Skin of body (tissue), 2 donors: ENCODE data around the gene RALA. TPM values are rescaled to one million over a fixed set of nuclear protein-coding genes. Genes with fewer than 3 reads are reported as not detected.

Experiments
- DNase-seq: peaks from one replicate; lab custom pipeline; 2025; lab: John Stamatoyannopoulos, UW
- total RNA-seq: library from RNA; depleted of rRNA; stranded (reverse); fragments of >200 nt; gene quantifications from one replicate; pipeline ENCODE4 v1.2.3, GENCODE V29; 2014

RALA gene
- total RNA-seq, 1 donor from 2014 or later: 26.9 TPM

DNA sequence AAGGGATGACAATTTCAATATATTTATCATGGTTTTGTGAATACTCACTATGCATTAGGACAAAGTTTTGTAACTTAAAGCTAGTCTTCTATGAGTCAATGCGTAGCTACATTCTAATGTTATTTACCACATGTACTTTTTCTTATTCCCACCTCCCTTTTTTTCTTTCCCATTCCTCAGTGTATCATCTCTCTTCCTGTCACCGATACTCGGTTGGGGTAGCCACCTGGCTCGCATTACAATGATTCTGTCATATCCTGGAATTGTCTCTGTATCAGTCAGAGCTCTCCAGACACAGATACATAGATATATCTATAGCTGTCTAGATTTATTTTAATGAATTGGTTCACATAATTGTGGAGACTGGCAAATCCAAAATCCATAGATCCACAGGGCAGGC lies 9.8 kb upstream of the RALA start:
- no peak for DNase-seq

DNA sequence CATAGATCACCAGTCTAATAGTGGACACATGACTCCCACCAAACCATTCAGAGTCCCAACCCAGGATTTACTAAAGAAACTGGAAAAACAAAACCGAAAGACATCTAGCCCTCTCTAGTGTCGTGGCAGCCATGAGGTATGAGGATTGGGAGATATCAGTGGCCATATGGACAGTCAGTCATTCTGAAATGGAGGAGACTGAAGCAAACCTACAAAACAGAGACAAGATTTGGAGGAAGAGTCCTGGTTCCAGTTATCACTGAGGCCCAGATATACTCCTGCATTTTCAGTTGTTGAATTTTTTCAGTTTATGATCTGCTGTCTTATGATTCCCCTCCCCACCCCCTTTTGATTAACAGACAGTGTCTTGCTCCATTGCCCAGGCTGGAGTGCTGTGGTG lies 9.1 kb upstream of the RALA start:
- DNase-seq: no peak

DNA sequence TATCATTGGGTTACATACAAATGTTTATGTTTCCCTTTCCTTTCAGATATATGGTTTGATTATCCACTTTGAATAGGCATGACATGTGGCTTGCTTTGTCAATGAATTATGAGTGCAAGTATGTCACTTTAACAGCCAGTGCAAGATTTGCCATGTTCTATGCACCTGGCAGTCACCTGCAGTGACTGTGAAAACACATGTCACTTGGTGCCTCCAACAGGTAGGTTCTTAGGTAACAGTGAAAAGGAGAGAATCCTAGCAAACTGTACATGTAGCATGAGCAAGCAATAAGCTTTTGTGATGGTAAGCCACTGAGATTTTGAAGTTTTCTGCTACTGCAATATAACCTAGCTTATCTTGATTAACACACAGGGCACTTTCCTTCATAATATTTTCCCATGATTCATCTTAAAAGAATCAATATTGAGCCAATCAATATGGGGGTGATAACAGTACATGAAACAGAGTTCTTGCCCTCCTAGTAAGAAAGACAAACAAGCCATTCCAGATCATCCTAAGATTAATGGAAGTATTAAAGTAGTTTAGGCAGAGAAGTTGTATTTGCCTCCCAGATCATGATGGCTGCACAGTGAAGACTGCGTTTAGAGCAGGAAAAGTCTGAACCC lies 7.9 kb upstream of the RALA start:
- DNase-seq: no peak

DNA sequence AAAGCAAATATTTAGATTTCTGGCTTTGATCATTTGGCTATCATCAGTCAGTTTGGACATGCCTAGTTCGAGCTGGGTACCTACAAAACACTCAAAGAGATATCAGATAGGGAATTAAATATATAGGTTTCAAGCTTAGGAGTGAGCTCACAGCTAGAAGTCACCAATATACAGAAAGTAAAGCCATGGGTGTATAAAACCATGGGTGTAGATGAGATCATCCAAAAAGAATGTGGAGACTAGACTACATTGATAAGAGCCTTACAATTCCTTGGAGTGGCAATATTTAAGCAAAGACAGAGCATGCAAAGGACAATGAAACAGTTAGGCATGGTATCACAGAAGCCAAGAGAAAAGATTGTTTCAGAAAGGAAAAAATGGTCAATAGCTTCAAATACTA lies 7.2 kb upstream of the RALA start:
- DNase-seq: no peak

DNA sequence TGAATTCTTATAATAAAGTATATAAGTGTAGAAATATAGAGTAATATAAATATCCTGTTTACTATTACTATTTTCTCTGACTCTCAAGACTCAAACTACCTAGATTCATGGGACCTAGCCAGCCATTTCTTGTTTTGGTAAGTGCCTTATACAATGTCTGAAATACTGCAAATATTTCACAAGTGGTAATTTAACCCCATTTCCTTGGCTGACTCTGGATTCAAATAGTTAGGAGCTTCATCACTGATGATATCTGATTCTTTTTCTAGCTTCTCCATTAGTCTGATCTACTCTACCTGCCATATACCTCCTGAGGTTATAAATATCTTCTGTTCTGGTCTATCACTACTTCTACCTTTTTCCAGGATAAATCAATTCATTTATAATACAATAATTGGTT lies 6.4 kb upstream of the RALA start:
- DNase-seq: no peak

DNA sequence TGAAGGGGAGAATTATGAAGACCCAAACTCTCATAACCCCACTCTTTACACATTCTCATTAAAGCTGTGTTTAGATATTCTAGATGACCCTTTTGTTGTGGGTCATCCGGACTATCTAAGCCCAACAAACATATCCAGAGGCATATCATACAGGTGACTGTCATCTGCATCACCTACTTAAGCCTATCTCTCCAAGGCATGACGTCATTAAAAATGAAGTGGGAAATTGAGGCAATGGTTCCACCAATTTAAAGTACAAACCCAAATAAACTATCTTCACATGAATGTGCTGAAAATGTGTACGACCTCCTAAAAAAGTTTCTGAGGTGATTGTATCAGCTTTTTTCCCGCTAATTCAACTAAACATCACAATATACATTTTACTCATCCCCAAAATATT lies 4.5 kb upstream of the RALA start:
- no peak for DNase-seq

DNA sequence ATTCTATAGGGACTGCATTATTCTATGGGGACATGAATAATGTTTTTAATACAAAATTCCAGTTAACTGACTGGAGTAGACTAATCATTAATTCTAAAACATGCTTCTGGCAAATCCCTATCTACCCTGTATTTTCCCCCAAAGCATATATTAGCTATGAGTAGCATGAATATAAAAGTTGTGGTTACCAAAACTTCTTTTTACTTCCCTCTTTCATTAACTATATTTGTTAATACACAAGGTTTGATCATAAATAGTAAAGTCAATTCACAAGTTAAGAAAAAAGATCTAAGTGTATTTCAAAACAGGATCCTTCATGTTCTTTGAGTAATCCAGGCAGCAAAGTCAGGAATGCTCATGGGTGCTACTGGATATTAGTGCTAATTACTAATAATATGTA lies 2.9 kb upstream of the RALA start:
- no peak for DNase-seq

DNA sequence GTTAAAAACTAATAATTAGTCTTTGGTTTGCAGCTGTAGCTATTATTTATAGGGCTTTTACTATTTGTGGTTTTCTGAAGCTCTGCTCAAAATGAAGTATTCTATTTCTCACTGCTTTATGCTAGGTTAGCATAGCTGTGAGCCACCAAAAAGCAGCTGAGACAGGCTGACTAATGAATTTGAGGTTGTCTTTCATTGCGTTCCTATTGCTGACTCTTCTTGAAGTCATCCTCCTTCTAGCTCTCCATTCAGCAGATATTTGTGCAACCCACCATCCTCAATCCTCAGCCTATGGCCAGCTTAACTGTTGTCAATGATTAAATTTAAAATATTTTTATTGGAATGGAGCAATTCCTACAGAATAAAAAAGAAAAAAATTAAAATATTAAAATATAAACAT lies 2.1 kb upstream of the RALA start:
- no peak for DNase-seq

DNA sequence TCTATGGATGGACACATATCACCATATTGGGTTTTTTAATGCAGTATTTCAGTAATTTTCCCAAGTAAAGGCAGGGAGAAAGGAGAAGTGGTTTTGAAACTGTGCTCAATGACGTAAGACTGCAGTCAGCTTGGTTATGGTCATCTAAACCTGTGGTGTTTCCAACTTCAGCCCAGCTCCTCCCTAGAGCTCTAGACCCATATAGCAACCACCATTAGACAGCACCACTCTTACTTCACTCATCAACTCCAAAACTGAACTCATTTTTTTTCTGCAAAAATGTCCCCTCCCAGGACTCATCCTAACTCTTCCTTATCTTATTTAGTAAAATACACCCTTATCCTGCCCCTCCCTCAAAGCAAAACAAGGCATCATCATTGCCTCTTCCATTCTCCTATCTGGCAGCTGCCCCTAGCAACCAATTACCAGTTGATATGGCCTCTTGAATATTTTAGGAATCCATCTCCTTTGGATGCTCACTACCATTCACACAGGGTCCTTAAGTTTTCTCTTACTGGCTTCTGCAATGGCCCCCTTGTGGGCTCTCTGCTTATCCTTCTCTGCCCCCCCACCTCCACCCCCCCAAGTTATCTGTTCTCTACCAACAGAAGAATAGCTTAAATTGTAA lies 1.5 kb upstream of the RALA start:
- DNase-seq: no peak

DNA sequence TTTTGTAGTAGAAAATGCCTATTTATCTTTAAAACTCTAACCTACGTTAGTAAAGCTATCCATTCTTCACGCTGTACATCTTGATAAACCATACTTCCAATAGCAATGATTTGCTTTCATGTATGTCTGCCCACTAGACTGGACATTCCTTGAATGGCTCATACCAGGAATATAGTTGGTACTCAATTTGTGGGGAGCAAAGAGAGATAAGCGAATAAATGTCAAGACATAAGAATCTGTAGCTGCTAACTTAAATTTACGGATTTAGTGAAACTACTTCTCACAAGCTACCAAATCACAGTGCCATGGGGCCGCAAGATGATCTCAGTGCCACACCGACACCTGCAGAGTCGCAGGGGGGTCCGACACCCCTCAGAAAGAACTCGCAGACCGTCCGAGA lies 763 bp upstream of the RALA start:
- no peak for DNase-seq

DNA sequence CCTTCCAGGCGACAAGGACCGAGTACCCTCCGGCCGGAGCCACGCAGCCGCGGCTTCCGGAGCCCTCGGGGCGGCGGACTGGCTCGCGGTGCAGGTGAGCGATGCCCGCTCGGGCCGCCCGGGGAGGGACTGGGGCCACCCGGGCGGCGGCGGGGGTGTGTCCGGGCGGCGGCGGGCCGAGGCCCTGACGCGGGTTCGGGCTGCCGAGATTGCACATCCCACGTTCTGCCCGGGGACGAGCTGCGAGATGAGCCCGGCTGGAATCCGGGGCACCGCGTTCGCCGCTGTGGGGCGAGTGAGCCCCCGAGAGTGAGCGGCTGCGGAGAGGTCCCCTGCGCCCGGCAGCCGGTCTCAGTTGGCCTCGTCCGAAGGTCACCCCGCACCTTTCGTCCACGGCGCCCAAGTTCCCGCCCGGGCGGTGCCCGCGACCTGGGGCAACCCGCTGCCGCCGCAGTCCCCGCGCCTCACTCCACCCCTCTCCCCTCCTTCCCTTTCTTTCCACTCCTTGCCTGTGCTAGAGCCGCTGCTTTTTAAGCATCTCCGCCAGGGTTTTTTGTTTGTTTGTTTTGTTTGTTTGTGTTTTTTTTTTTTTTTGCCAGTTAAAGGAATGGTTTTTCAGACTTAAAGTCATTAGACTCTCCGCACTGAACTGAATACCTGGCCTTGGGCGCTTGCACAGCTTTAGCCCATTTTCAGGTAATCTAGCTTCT lies 515 bp downstream of the RALA start:
- DNase-seq: no peak

DNA sequence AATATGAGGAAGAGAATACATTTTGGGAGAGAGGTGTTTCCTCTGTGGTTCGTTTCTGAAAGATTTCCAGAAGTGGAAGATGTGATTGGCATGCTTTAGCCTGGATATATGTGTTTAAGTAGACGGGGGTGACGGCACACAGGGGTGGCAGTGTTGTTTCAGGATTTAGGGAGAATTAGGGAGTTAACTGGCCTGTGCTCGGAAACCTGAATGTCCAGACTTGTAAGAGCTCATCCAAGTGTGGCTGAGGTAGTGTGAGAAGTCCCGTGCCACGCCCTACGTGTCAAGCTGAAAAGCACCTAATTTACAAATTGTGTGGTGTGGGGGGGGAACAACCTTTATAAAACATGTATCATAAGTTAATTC lies 1.1 kb downstream of the RALA start:
- peak; percentile 43 for DNase-seq

DNA sequence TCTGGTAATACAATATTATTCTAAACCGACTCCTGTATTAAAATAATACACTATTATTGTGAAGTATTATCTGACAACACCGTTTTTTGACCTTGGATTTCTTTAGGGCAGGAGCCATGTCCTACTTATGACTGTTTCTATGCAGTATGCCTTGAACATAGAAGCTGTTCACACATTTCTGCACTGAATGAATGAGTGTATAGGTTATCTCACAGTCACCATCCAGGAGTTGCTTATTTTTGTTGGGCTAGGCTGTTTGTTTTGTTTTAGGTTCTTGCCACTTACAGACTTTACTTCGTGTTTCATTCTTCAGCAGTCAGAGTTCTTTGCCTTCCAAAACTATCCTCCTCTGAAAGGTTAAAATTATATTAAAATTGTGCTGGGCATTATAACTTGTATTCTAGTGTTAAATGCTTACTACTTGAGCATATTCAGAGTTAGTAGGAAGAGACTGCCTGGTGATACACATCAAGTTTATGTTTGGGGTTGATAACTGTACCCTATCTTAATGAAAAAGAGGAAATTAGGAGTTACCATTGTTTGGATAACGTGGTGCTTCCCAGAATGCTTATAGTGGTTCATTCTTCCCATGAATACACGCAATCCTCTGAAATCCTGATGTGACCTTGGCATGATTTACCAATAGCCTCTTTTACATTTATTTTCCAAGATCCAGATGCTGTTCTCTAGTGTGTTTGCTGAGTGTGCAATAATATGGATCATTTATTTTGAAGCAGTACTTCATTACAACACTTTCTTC lies 1.7 kb downstream of the RALA start:
- DNase-seq: peak; percentile 82

DNA sequence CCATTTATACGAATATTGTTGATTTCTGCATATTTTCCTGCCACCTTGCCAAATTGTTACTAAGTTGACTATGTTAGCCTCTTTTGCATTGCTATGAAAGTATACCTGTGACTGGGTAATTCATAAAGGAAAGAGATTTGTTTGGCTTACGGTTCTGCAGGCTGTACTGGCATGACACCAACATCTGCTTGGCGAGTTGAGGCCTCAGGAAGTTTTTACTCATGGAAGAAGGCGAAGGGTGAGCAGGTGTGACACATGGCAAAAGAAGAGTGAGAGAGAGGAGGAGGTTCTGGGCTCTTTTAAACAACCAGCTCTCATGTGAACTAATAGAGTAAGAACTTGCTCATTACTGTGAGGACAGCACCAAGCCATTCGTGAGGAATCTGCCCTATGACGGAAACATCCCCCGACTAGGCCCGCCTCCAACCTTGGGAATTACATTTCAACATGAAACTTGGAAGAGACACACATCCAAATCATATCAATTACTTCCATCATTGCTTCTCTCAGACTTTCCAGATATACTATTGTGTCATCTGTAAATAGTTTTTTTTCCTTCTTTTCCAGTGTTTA lies 8.4 kb downstream of the RALA start:
- peak; percentile 82 for DNase-seq

DNA sequence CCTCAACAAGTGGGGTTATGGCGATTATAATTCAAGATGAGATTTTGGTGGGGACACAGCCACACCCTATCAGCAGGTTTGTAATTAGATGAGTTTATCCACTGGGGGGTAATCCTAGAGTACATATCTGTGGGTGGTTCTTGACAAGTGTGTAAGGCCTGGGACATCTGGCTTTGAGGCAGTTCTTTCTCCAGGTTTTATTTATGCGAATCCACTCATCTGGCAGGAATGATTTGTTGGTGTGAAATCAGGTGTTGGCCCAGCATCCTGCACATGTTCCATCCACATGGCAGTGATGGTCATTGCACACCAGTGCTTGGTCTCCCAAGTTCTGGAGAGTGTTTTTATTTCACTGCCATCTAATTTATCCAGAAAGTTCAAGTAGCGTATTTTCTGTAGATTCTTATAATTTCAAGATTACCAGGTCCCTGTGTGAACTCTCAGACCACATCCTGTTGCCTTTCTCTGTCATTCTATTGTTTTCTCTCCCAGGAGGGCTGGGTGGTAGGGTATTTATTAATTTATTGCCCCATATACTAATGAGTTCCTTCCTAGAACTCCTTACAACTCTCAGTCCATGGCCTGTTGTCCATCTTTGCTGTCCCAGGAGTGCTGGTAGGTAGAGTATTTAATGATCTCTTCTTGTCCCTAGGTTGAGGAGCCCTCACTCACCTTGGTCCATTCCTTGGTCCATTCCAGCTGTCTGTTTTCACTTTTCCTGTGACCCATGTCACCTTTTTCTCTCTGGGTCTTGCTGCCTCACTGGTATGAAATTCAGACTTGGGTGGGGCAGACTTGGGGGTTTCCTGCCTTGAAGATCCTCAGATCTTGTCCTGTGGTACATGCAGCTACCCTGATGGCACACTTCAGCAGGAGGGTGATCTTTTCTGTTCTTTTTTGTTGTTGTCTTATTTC lies 10.4 kb downstream of the RALA start:
- DNase-seq: no peak

DNA sequence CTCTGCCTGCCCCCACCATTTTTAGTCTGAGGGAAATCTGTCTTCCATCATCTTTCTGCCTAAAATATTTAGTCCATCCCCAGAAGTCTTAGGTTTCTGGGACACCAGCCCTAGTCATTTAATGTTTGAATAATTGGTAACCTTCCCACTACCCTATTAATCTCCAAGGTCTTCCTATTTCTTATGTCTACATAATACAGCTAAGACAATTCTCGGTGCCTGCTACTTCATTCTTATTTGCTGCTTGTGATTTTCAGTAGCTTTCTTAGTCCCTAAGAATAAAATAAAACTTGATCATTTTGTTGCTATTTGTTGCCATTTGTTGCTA lies 11.1 kb downstream of the RALA start:
- DNase-seq: no peak

DNA sequence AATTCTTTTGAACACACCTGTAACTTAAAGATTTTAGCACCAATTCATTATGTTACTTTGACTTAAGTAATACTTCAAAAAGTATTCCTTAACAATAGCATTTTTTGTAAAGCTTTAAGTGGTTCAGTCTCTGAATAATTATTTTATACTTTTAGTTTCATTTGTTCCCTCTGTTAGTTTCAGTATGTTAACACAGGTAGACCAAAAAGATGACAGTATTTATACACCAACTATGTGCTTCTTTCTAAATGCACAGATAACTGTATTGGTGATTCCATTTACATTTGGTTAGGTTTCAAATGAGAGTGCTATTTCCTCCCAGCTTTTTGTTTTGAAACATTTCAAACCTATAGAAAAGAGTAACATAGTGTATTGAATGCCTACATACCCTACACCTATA lies 14.0 kb downstream of the RALA start:
- DNase-seq: no peak

DNA sequence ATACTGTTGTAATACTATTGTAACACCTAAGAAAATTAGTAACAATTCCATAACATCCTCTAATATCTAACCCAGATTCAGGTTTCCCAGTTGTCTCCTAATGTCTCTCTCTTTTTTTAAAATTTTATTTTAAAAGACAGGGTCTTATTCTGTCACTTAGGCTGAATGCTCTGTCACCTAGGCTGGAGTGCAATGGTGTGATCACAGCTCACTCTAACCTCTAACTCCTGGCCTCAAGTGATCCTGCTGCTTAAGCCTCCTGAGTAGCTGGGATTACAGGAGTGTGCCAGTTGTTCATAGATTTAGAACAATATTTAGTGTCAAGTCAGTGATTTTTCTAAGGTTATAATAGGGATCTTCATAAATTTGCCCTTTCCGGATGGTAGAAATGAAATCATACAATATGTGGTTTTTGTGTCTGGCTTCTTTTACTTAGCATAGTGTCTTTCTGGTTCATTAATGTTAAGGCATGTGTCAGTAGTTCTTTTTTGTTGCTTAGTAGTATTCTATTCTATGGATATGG lies 14.7 kb downstream of the RALA start:
- DNase-seq: no peak

DNA sequence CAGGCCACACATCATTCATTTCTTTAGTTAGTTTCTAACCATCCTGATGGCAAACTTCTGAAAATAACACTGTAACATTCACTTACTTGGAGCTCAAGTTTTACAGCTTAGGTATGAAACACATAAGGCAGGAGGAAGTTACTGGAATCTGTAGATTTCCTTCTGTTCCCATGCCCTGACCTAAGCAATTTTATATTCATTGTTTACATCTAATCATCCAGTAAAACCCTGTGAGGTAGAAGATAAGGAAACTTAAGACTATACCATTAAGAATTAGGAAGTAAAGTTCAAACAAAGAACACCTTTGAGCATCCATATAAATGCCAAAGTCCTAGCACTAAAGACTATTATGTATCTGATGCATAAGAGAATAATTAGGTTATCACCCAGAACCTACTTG lies 19.5 kb downstream of the RALA start:
- no peak for DNase-seq

DNA sequence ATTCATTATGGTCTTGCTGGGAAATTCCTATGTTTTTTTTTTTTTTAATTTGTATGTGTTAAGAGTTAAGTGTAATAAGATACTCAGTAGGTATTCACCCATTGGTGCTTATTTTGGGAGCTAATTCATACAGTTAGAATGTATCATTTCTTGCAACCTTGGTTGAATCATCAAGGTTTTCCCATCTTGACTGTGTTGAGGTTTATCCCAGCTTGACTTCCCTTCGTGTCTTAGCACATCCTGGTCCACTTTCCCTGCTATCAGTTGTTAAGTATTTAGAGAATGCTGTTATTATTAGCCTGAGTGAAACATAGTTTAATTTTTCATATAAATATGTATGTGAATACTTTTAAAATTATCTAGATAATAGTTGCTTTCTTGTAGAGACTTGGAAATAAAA lies 20.8 kb downstream of the RALA start:
- DNase-seq: no peak
